GM12872 (cell line): ENCODE results near the gene FAM241B.
A peak's percentile ranks its signal among the peaks of the same experiment; 100 is the strongest.

Experiments
- CTCF ChIP-seq: IDR thresholded peaks from 3 replicates; pipeline ENCODE4 v1.5.1; 2011; ENCODE audit warnings: low read depth, mild to moderate bottlenecking, low read length, moderate library complexity; ENCODE audit not compliant: insufficient read depth

Gene FAM241B

GRCh38 chr10:69629897-69630650, at the start of gene FAM241B:
FAM241B (plus strand) TSS chr10:69630247; CDS start chr10:69631744, 1,497 bp downstream.
- peak; percentile 67 for TF ChIP-seq CTCF

GRCh38 chr10:69580435-69580834, 49.6 kb upstream of the FAM241B start:
- TF ChIP-seq CTCF, result no peak

GRCh38 chr10:69583106-69583505, 46.9 kb upstream of the FAM241B start:
- no peak for TF ChIP-seq CTCF

- no peak for TF ChIP-seq CTCF
Observed at GRCh38 chr10:69584624-69585023, 45.4 kb upstream of the FAM241B start.

- no peak for TF ChIP-seq CTCF
Observed at GRCh38 chr10:69588358-69588757, 41.7 kb upstream of the FAM241B start.

GRCh38 chr10:69600761-69601330, 29.2 kb upstream of the FAM241B start:
- no peak for TF ChIP-seq CTCF

GRCh38 chr10:69609077-69609476, 21.0 kb upstream of the FAM241B start:
- no peak for TF ChIP-seq CTCF
